ENCODE results near the gene BMPER.

DNA sequence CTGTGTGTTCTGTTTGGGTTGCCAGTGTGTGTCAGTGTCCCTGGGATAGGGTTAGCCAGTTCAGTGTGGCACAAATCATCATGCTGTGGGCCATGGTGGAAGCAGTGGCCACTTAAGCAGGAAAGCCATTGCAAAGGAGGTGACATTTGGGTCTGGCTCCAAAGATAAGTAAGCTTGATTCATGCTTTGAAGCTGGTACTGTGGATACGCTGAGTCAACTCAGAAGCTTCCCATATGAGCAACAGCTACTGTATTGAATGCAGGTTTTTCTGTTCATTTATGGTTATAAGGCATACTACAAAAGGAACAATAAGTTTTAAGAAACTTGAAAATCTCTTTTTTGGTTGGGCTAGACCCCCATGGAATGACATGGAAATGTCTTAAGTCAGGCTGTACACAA lies 143.1 kb downstream of the BMPER start:
- TF ChIP-seq POLR2AphosphoS5 (IDR thresholded peaks at IDR 0.05) (no peak), POLR2A (IDR thresholded peaks at IDR 0.05) (no peak)
- TF ChIP-seq, protein P1, sequence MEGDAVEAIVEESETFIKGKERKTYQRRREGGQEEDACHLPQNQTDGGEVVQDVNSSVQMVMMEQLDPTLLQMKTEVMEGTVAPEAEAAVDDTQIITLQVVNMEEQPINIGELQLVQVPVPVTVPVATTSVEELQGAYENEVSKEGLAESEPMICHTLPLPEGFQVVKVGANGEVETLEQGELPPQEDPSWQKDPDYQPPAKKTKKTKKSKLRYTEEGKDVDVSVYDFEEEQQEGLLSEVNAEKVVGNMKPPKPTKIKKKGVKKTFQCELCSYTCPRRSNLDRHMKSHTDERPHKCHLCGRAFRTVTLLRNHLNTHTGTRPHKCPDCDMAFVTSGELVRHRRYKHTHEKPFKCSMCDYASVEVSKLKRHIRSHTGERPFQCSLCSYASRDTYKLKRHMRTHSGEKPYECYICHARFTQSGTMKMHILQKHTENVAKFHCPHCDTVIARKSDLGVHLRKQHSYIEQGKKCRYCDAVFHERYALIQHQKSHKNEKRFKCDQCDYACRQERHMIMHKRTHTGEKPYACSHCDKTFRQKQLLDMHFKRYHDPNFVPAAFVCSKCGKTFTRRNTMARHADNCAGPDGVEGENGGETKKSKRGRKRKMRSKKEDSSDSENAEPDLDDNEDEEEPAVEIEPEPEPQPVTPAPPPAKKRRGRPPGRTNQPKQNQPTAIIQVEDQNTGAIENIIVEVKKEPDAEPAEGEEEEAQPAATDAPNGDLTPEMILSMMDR (IDR thresholded peaks at IDR 0.05), result no peak

Measured in stomach (tissue), 4 donors.